Endothelial cell of umbilical vein (primary cell): ENCODE measurements around the gene LPP. TPM values are rescaled to one million over a fixed set of nuclear protein-coding genes. Genes with fewer than 3 reads are reported as not detected.

Experiments
- BruUV-seq: library from RNA; stranded (reverse); fragments of 400-500 nt; replicated peaks from 2 replicates; lab custom pipeline; 2021; lab: Mats Ljungman, UMichigan
- CTCF ChIA-PET: fragments of 300-600, 350-600 bp; sonication (Branson Sonifier 250); formaldehyde crosslinking; loops from one replicate; lab custom pipeline; 2021; ENCODE audit warnings: antibody characterized with exemption, inconsistent platforms; lab: Charles Lee
- POLR2A ChIA-PET: fragments of 300-600, 350-600 bp; sonication (Branson Sonifier 250); formaldehyde crosslinking; loops from one replicate; lab custom pipeline; 2021; ENCODE audit warnings: antibody characterized with exemption, inconsistent platforms; lab: Charles Lee
- DNase-seq: peaks from one replicate; pipeline ENCODE4 v3.0.0-alpha.2; 2011; ENCODE audit warnings: low read depth, low spot score
- FAIRE-seq: peaks from 2 replicates; lab custom pipeline; 2011; peaks lifted over from hg19 to GRCh38; lab: Jason Lieb, UNC
- H2AFZ ChIP-seq: 2 replicates; pipeline ENCODE4 v1.6.0; 2012; ENCODE audit warnings: low read depth, low read length, control low read depth, inconsistent platforms
- H3K27ac ChIP-seq: 2 replicates; pipeline ENCODE4 v1.5.1; 2011; ENCODE audit warnings: low read depth, mild to moderate bottlenecking, control low read depth, low read length, moderate library complexity; ENCODE audit not compliant: insufficient read depth
- H3K27me3 ChIP-seq, 2 experiments: 2 replicates each; pipeline versions ENCODE4 v1.6.0 to v1.6.1; 2011; ENCODE audit warnings: low read length in 2 of 2, mixed read lengths in 1 of 2; ENCODE audit not compliant: control insufficient read depth in 2 of 2, insufficient read depth in 2 of 2
- H3K36me3 ChIP-seq, 2 experiments: 2 replicates in 1 of 2; 3 replicates in 1 of 2; pipeline ENCODE4 v1.5.1; 2011; ENCODE audit warnings: low read length in 2 of 2, mild to moderate bottlenecking in 1 of 2, moderate library complexity in 1 of 2; ENCODE audit not compliant: control insufficient read depth in 2 of 2, insufficient read depth in 2 of 2; ENCODE audit errors: extremely low read depth in 1 of 2
- H3K4me1 ChIP-seq: 3 replicates; pipeline ENCODE4 v1.5.1; 2011; ENCODE audit warnings: mild to moderate bottlenecking, low read length; ENCODE audit not compliant: control insufficient read depth, insufficient read depth; ENCODE audit errors: extremely low read depth
- H3K4me2 ChIP-seq: 2 replicates; pipeline ENCODE4 v1.6.1; 2011; ENCODE audit warnings: low read length, control low read depth, mixed read lengths; ENCODE audit not compliant: insufficient read depth
- H3K4me3 ChIP-seq, 3 experiments: fragments of 200-600 bp in 1 of 3; sonication (generic), shearing (Covaris generic) in 1 of 3; replicated peaks in 1 of 3; 2 replicates each; pipeline ENCODE4 v1.5.1; 2011 to 2016; ENCODE audit warnings: control low read depth in 3 of 3, low read length in 3 of 3, mild to moderate bottlenecking in 2 of 3, inconsistent platforms in 1 of 3, low read depth in 1 of 3, moderate library complexity in 1 of 3; ENCODE audit not compliant: insufficient read depth in 1 of 3
- H3K79me2 ChIP-seq: 2 replicates; pipeline ENCODE4 v1.6.0; 2012; ENCODE audit warnings: low read length, inconsistent platforms; ENCODE audit not compliant: control insufficient read depth, insufficient read depth
- H3K9ac ChIP-seq: replicated peaks from 2 replicates; pipeline ENCODE3; 2011; ENCODE audit warnings: low read length, control low read depth; ENCODE audit not compliant: insufficient read depth; ENCODE audit errors: extremely low read depth
- H3K9me1 ChIP-seq: replicated peaks from 3 replicates; pipeline ENCODE4 v1.6.0; 2011; ENCODE audit warnings: mild to moderate bottlenecking, low read length; ENCODE audit not compliant: control insufficient read depth, insufficient read depth; ENCODE audit errors: extremely low read depth
- H3K9me3 ChIP-seq: replicated peaks from 2 replicates; pipeline ENCODE4 v1.5.1; 2012; ENCODE audit warnings: low read length, inconsistent platforms; ENCODE audit not compliant: control insufficient read depth, insufficient read depth
- H4K20me1 ChIP-seq: replicated peaks from 2 replicates; pipeline ENCODE3; 2011; ENCODE audit warnings: mild to moderate bottlenecking, low read length; ENCODE audit not compliant: control insufficient read depth, insufficient read depth; ENCODE audit errors: extremely low read depth
- CTCF ChIP-seq, 2 donors: IDR thresholded peaks; 1 replicate in 1 of 2; 2 replicates in 1 of 2; pipeline ENCODE4 v1.5.1; 2011; ENCODE audit warnings: low read length in 2 of 2, mild to moderate bottlenecking in 2 of 2, moderate library complexity in 2 of 2, control low read depth in 1 of 2, inconsistent platforms in 1 of 2, low read depth in 1 of 2; ENCODE audit not compliant: insufficient read depth in 1 of 2; ENCODE audit errors: extremely low read depth in 1 of 2
- EZH2 ChIP-seq: IDR thresholded peaks from 2 replicates; pipeline ENCODE4 v1.6.1; 2012; ENCODE audit warnings: borderline replicate concordance, low read depth, mild to moderate bottlenecking, moderate library complexity, low read length, inconsistent platforms; ENCODE audit not compliant: severe bottlenecking
- FOS ChIP-seq: IDR thresholded peaks from 2 replicates; pipeline ENCODE4 v1.6.1; 2011; ENCODE audit warnings: mild to moderate bottlenecking, low read length, moderate library complexity, borderline replicate concordance; ENCODE audit not compliant: insufficient read depth
- GATA2 ChIP-seq: IDR thresholded peaks from 2 replicates; pipeline ENCODE4 v1.7.0; 2011; ENCODE audit warnings: low read depth, mild to moderate bottlenecking, moderate library complexity, mixed read lengths, low read length; ENCODE audit not compliant: insufficient read length, insufficient read depth
- JUN ChIP-seq: IDR thresholded peaks from 2 replicates; pipeline ENCODE4 v1.6.1; 2011; ENCODE audit warnings: borderline replicate concordance, low read depth; ENCODE audit not compliant: insufficient read length, insufficient read depth
- MAX ChIP-seq: IDR thresholded peaks from 2 replicates; pipeline ENCODE4 v1.6.1; 2011; ENCODE audit not compliant: insufficient read depth, insufficient read length
- MYC ChIP-seq: IDR thresholded peaks from one replicate; pipeline ENCODE4 v1.6.1; 2011; ENCODE audit warnings: mild to moderate bottlenecking, low read depth, low read length
- POLR2A ChIP-seq: IDR thresholded peaks from 2 replicates; pipeline ENCODE4 v1.6.1; 2012; ENCODE audit warnings: low read depth, mild to moderate bottlenecking, control low read depth, low read length
- POLR2AphosphoS5 ChIP-seq: IDR thresholded peaks from 2 replicates; pipeline ENCODE4 v1.6.1; 2012; ENCODE audit warnings: low read depth, mild to moderate bottlenecking, control low read depth, low read length, moderate library complexity; ENCODE audit not compliant: insufficient read depth
- dilution Hi-C: fragments of 300-500 bp; cut with MboI; formaldehyde crosslinking; loops from one replicate; pipeline ENCODE4 v1.15.0; 2019; ENCODE audit warnings: low sequenced_read_pairs; ENCODE audit not compliant: extremely low pct_ligation_motif_present
- intact Hi-C: fragments of 100-400 bp; cut with micrococcal nuclease; formaldehyde crosslinking; loops from one replicate; pipeline ENCODE4 v1.10.0; 2022
- polyA plus RNA-seq, 4 experiments: library from polyadenylated mRNA; depleted of rRNA in 3 of 4; stranded (reverse) in 3 of 4; unstranded in 1 of 4; fragments of >200 nt; gene quantifications; 2 replicates each; pipeline versions ENCODE4 v1.2.1 to v1.2.3, GENCODE V29; 2011 to 2012; ENCODE audit warnings: missing spikeins in 1 of 4
- total RNA-seq: library from RNA; stranded (reverse); gene quantifications from 2 replicates; pipeline ENCODE4 v1.2.3, GENCODE V29; 2021

Gene LPP
- total and polyA plus RNA-seq, 2 donors (not counting 3 experiments of a cell fraction or from before 2014, with no cell fraction given), result 16.9 to 153 TPM

- Histone ChIP-seq H3K27me3 (no peaks in the 10 kb centered on the region), H3K36me3 (no peaks in the 10 kb centered on the region), H3K27ac (no peak overlapping the region), H3K9me3 (no peaks in the 10 kb centered on the region), H3K4me1 (no peaks in the 10 kb centered on the region), H3K9ac (no peak overlapping the region), H3K4me2 (no peak overlapping the region), H3K4me3 (no peak overlapping the region), H3K9me1 (no peaks in the 10 kb centered on the region), H3K79me2 (no peaks in the 10 kb centered on the region), H4K20me1 (no peaks in the 10 kb centered on the region), H2AFZ (no peak overlapping the region)
- no TSS peak for BruUV-seq
- TF ChIP-seq JUN, result no peak
- TF ChIP-seq POLR2A, result no peak
- TF ChIP-seq POLR2AphosphoS5, result no peak
- no peak for TF ChIP-seq CTCF (IDR thresholded peaks at IDR 0.05; ENCODE audit: extremely low read depth in 1 of 2, insufficient read depth in 1 of 2, low read depth in 1 of 2, low read length in 2 of 2)
- TF ChIP-seq FOS, result no peak
- no peak for TF ChIP-seq EZH2
- no peak for TF ChIP-seq GATA2
- no peak for TF ChIP-seq MYC
- no peak for TF ChIP-seq MAX
- CTCF ChIA-PET, result no interaction called here
- FAIRE-seq (no peak), DNase-seq (no peak)
- POLR2A ChIA-PET, result no interaction called here
- dilution Hi-C loops (no loop called here), intact Hi-C loops (no loop called here)
Measured at GRCh38 chr3:188134856-188135255, 19.1 kb upstream of the LPP start.
